22Rv1 (cell line): ENCODE measurements around the gene PRKRA.

Experiments
- H3K27ac ChIP-seq: fragments of 450-650 bp; 2 replicates; pipeline ENCODE4 v1.5.1; 2017
- CTCF ChIP-seq: fragments of 450-650 bp; IDR thresholded peaks from 2 replicates; pipeline ENCODE4 v1.5.1; 2017; ENCODE audit warnings: mild to moderate bottlenecking
- ZFX ChIP-seq: fragments of 450-650 bp; IDR thresholded peaks from 2 replicates; pipeline ENCODE4 v1.6.1; 2017; ENCODE audit warnings: antibody characterized with exemption, borderline replicate concordance

Gene PRKRA

DNA sequence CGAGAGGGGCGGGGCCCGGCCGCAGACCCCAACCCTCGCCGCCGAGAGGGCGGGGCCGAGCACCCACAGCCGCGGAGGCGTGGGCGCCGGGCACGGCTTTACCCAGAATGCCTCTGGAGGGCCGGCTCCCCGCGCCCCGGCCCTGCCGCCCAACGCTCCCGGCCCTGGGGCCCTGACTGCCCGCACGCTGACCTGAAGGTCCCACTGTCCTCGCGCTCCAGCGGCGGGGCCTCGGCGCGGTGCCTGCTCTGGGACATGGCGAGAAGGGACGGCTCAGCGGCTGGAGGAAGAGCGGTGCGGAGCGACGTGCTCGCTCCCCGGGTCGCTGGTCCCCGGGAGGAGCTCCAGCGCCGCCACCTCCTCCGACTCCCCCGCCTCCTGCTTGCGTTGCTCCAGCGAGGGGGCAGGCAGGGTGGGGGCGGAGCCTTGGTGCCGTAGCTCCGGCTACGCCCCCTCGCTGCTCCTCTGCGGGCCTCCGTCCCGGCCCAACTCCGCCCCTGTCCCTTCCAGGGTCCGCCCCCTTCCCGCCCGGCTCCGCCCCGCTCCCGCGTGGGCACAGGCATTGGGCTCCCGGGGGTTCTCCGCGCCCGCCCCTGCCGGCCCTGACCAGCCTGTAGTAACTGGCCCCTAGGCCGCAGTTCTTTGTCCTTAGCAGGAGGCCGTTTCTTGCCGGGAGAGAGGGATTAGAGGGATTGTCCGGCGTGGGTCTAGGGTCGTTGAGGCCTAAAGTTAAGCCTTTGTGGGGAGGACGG is at the start of gene PRKRA, which contains the start of gene PJVK:
Gene PRKRA, minus strand, starts transcription at position 402 of the 752 bp plus-strand sequence. Its CDS starts 145 bp downstream, at position 257.
Gene PJVK, plus strand, starts transcription at position 605 of the 752 bp plus-strand sequence. CDS start 2,032 bp downstream, outside the sequence.
- peak within 1 kb of the TSS; percentile 90 for H3K27ac ChIP-seq
- TF ChIP-seq CTCF: no peak
- TF ChIP-seq ZFX: no peak

GRCh38 chr2:178499640-178500039 is 48.7 kb upstream of the PRKRA start:
- TF ChIP-seq ZFX (no peak), CTCF (no peak)
- no peak overlapping the region for H3K27ac ChIP-seq

DNA sequence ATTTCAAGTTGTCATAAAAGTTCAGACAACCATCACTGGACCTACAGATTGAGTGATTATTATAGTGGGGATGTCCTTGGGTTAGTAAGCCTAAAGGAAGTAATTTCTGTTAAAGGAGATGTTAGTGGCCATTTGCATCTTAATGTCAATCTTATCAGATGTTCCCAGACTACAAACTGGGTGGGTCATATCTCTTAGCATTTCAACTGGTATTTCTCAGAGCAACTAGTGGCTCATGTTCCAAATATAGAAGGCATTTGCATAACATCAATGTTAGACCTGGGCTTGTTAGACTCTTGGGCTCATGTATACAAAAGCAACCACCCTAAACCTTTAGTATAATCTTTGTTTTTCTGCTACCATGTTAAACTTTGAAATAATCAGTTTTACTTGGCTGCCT is 47.2 kb upstream of the PRKRA start:
- TF ChIP-seq CTCF (no peak), ZFX (no peak)

DNA sequence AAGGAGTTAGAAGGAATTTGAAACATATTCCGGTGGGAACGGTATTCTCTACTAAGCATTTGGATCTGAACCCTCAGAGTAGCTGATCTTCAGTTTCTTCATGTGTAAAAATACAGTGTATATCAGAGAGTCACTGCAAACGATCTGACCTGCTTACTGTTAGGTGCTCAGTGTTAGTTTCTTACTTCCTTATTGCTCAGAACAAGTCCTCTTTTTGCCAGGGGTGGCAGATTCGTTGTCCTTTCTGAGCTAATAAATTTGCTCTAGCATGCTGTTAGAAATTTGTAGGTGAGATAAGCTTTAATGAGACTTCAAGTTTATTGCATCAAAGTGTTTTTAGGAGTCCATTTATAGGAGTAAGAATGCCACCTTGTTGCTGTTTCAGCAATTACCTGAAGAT is 45.1 kb upstream of the PRKRA start:
- TF ChIP-seq CTCF (no peak), ZFX (no peak)
- no peak overlapping the region for H3K27ac ChIP-seq

More for the DNA sequence above, 47.2 kb upstream of the PRKRA start:
- no peak overlapping the region for H3K27ac ChIP-seq

DNA sequence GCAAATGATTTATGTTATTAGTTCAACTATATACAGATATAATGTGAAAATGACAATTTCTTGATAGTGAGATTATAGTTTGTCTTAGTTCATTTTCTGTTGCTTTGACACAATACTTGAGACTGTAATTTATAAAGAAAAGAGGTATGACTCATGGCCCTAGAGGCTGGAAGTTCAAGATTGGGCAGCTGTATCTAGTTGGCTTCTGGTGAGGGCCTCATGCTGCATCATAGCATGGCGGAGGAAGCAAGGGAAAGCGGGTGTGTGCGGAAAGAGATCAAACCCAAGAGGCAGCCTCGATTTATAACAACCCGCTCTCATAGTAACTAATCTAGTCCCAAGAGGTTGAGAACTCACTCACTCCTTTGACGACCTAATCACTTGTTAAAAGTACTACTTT is 40.6 kb upstream of the PRKRA start:
- no peak overlapping the region for H3K27ac ChIP-seq
- TF ChIP-seq ZFX: no peak
- TF ChIP-seq CTCF: no peak

DNA sequence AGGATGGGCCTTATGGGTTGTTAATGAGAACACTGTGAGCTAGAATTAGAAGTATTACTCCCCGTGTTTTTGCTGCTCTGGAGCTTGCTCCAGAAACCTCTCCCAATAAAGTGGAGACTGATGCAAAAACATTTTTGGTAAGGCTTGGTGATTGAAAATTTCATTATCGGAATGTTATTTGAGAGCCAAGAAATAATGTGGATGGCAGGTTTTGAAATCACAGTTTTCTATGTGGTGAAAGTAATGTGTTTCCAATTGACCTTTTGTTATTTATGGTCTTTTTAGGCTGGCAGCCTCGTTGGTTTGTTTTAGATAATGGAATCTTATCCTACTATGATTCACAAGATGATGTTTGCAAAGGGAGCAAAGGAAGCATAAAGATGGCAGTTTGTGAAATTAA is 34.4 kb upstream of the PRKRA start:
- no peak overlapping the region for H3K27ac ChIP-seq
- no peak for TF ChIP-seq CTCF
- TF ChIP-seq ZFX: no peak

DNA sequence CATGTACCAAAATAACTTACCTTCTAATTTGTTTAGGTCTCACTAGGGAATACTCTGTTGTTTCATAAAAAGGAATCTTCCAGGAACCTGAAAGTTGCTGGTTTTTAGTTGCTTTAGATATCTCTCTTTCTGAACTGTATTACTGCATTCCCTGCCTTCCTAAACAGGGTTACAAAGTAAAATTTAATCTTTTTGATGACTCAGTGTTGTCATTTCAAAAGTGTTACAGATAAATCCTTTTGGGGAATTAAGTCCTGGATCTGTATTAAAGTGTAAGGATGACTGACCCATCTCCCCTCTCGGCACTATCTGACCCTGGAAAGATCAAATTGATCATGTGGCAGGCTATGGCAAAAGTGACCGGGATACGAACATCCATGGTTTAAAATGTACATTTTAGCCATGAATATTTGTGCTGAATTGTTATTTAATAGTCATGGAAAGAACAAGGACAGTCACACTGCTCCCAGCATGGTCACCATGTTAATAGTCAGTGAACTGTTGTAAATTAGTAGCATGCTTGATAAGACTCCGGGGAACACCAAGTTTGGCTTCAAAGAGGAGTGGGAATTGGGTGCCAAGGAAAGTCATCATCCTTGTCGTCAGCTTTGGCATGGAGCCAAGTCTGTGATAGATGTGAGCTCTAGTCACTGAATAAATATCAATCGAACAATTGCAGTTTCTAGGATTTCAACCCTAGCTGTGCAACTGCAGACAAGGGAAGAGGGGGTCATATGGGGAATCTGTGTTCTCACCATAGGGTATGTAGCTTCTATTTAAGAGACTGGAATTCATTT is 33.5 kb upstream of the PRKRA start:
- TF ChIP-seq ZFX: no peak
- no peak for TF ChIP-seq CTCF
- no peak overlapping the region for H3K27ac ChIP-seq
